GM18519 (cell line): ENCODE data around the gene SMOC2.
"Not testable (repeated sequence)": the region's sequence is repeated elsewhere in the genome, so short reads cannot be mapped to it uniquely, and the experiment has no call there.

Experiments
- ATAC-seq: cut with Tn5 transposase; IDR thresholded peaks from one replicate; pipeline ENCODE4 v1.9.1; 2021; ENCODE audit warnings: mild to moderate bottlenecking, moderate library complexity; ENCODE audit not compliant: unreplicated experiment, low FRiP score

The SMOC2 gene

GRCh38 chr6:168670401-168670985 is 229.5 kb downstream of the SMOC2 start:
- ATAC-seq: no peak

GRCh38 chr6:168671028-168671862 is 230.3 kb downstream of the SMOC2 start:
- no peak for ATAC-seq

GRCh38 chr6:168671863-168672546 is 231.0 kb downstream of the SMOC2 start:
- no peak for ATAC-seq

GRCh38 chr6:168674595-168674994 is 233.6 kb downstream of the SMOC2 start:
- ATAC-seq: no peak

- no peak for ATAC-seq
These were observed 234.4 kb downstream of the SMOC2 start for GRCh38 chr6:168675375-168675774.

- ATAC-seq: no peak
These were observed 235.1 kb downstream of the SMOC2 start for GRCh38 chr6:168675933-168676551.

GRCh38 chr6:168676552-168677322 is 235.8 kb downstream of the SMOC2 start:
- ATAC-seq: no peak

GRCh38 chr6:168677323-168677781 is 236.4 kb downstream of the SMOC2 start:
- not testable (repeated sequence) for ATAC-seq

- no peak for ATAC-seq
These were observed 237.1 kb downstream of the SMOC2 start for GRCh38 chr6:168678077-168678476.

GRCh38 chr6:168678588-168678987 is 237.6 kb downstream of the SMOC2 start:
- no peak for ATAC-seq

GRCh38 chr6:168681748-168682147 is 240.8 kb downstream of the SMOC2 start:
- ATAC-seq: no peak

- ATAC-seq: no peak
These were observed 242.6 kb downstream of the SMOC2 start for GRCh38 chr6:168683621-168684020.

- no peak for ATAC-seq
These were observed 243.5 kb downstream of the SMOC2 start for GRCh38 chr6:168684471-168684870.

GRCh38 chr6:168684906-168685305 is 243.9 kb downstream of the SMOC2 start:
- ATAC-seq: no peak

- ATAC-seq: no peak
These were observed 245.2 kb downstream of the SMOC2 start for GRCh38 chr6:168686029-168686738.

- no peak for ATAC-seq
These were observed 246.1 kb downstream of the SMOC2 start for GRCh38 chr6:168686831-168687730.

GRCh38 chr6:168690271-168690670 is 249.3 kb downstream of the SMOC2 start:
- ATAC-seq: no peak

GRCh38 chr6:168691774-168692173 is 250.8 kb downstream of the SMOC2 start:
- ATAC-seq: no peak
